Neural cell (in vitro differentiated cells): ENCODE results near the gene FCN2.

Experiments used
- CTCF ChIP-seq: fragments of 450-650 bp; IDR thresholded peaks from 2 replicates; pipeline ENCODE4 v1.5.1; 2014; ENCODE audit warnings: antibody characterized with exemption, mild to moderate bottlenecking, moderate library complexity; ENCODE audit not compliant: poor library complexity, severe bottlenecking
- EP300 ChIP-seq: fragments of 450-650 bp; conservative IDR thresholded peaks from 2 replicates; pipeline ENCODE4 v1.6.1; 2014; ENCODE audit warnings: antibody characterized with exemption, mild to moderate bottlenecking, moderate library complexity; ENCODE audit not compliant: poor library complexity, severe bottlenecking
- EZH2 ChIP-seq: fragments of 200-600, 300-800 bp; shearing (Covaris generic), sonication (generic); IDR thresholded peaks from 2 replicates; pipeline ENCODE4 v1.6.1; 2014; ENCODE audit warnings: antibody characterized with exemption, low read length, borderline replicate concordance, mild to moderate bottlenecking; ENCODE audit not compliant: insufficient read depth, poor library complexity, severe bottlenecking
- MXI1 ChIP-seq: fragments of 450-650 bp; conservative IDR thresholded peaks from 2 replicates; pipeline ENCODE4 v1.6.1; 2014; ENCODE audit warnings: antibody characterized with exemption, mild to moderate bottlenecking; ENCODE audit not compliant: poor library complexity, severe bottlenecking
- POLR2AphosphoS5 ChIP-seq: IDR thresholded peaks from 2 replicates; pipeline ENCODE4 v1.6.1; 2012
- RAD21 ChIP-seq: fragments of 450-650 bp; conservative IDR thresholded peaks from 2 replicates; pipeline ENCODE4 v1.6.1; 2014; ENCODE audit warnings: antibody characterized with exemption, mild to moderate bottlenecking, moderate library complexity
- REST ChIP-seq: IDR thresholded peaks from 2 replicates; pipeline ENCODE4 v1.6.1; 2012; ENCODE audit warnings: borderline replicate concordance
- SMC3 ChIP-seq: fragments of 450-650 bp; conservative IDR thresholded peaks from 2 replicates; pipeline ENCODE4 v1.6.1; 2014; ENCODE audit warnings: antibody characterized with exemption, mild to moderate bottlenecking, moderate library complexity; ENCODE audit not compliant: poor library complexity
- TAF1 ChIP-seq: IDR thresholded peaks from 2 replicates; pipeline ENCODE4 v1.6.1; 2012; ENCODE audit warnings: low read depth

- TF ChIP-seq RAD21, result no peak
- TF ChIP-seq SMC3, result no peak
- no peak for TF ChIP-seq CTCF
- no peak for TF ChIP-seq EZH2
- no peak for TF ChIP-seq REST
- TF ChIP-seq POLR2AphosphoS5, result no peak
- TF ChIP-seq EP300, result no peak
- no peak for TF ChIP-seq MXI1
- TF ChIP-seq TAF1, result no peak
Measured at GRCh38 chr9:134908524-134909309, 28.1 kb downstream of the FCN2 start.
